PC-3 (cell line): ENCODE measurements around the gene ARHGAP22.

Experiments
- EZH2 ChIP-seq: fragments of 300-600 bp; sonication (generic); IDR thresholded peaks from one replicate; pipeline ENCODE4 v1.6.1; 2017; ENCODE audit warnings: antibody characterized with exemption, mild to moderate bottlenecking, low read length; ENCODE audit not compliant: unreplicated experiment
- TF ChIP-seq, protein P1 (sequence below): fragments of 300-600 bp; sonication (generic); conservative IDR thresholded peaks from 2 replicates; pipeline ENCODE4 v1.5.1; 2017; ENCODE audit warnings: antibody characterized with exemption, low read depth, mild to moderate bottlenecking, low read length

DNA sequence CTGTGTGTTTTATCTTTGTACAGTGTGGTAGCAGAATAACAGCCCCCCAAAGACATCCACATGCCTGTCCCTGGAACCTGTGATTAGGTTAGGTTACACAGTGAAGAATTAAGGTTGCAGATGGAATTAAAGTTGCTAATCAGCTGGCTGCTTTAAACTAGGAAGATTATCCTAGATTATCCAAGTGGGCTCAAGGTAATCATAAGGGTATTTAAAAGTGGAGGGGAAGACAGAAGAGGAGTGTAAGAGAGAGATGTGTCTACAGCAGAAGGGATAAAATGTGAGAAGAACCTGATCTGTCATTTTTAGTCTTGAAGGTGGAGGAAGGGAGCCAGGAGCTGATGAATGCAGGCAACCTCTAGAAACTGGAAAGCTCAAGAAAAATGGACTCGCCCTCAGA lies 117.6 kb downstream of the ARHGAP22 start:
- TF ChIP-seq, protein P1, sequence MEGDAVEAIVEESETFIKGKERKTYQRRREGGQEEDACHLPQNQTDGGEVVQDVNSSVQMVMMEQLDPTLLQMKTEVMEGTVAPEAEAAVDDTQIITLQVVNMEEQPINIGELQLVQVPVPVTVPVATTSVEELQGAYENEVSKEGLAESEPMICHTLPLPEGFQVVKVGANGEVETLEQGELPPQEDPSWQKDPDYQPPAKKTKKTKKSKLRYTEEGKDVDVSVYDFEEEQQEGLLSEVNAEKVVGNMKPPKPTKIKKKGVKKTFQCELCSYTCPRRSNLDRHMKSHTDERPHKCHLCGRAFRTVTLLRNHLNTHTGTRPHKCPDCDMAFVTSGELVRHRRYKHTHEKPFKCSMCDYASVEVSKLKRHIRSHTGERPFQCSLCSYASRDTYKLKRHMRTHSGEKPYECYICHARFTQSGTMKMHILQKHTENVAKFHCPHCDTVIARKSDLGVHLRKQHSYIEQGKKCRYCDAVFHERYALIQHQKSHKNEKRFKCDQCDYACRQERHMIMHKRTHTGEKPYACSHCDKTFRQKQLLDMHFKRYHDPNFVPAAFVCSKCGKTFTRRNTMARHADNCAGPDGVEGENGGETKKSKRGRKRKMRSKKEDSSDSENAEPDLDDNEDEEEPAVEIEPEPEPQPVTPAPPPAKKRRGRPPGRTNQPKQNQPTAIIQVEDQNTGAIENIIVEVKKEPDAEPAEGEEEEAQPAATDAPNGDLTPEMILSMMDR, result no peak
- no peak for TF ChIP-seq EZH2
